ENCODE measurements around the gene NUTM2G.
"Not testable (repeated sequence)": the region's sequence is repeated elsewhere in the genome, so short reads cannot be mapped to it uniquely, and the experiment has no call there.

Gene NUTM2G, protein sequence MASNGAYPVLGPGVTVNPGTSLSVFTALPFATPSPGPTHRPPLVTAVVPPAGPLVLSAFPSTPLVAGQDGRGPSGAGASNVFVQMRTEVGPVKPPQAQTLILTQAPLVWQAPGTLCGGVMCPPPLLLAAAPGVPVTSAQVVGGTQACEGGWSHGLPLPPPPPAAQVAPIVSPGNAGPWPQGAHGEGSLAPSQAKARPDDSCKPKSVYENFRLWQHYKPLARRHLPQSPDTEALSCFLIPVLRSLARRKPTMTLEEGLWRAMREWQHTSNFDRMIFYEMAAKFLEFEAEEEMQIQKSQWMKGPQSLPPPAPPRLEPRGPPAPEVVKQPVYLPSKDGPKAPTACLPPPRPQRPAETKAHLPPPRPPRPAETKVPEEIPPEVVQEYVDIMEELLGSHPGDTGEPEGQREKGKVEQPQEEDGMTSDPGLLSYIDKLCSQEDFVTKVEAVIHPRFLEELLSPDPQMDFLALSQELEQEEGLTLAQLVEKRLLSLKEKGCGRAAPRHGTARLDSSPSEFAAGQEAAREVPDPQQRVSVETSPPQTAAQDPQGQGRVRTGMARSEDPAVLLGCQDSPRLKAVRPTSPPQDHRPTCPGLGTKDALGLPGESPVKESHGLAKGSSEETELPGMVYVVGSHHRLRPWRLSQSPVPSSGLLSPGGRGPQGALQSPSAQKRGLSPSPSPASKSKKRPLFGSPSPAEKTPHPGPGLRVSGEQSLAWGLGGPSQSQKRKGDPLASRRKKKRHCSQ

DNA sequence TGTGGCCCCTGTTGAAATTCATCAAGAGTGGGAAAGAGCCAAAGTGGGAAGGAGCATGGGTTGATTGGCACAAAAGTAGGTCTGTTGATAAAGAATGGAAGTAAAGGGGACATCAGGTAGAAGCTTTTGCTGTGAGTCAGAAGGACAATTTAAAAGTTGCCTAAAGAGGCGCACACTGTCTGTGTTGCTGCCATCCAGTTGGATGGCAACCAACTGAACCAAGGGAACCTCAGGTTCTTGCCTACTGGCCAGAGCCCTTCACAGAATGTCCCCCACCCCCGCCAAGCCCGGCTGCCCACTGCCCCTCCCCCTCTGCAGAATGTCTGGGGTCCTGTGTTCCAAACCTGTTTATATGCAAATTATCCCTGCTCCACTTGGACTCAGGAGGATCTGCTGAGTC, at the start of gene NUTM2G:
Gene NUTM2G (plus strand): TSS at position 301 of the 400 bp plus-strand sequence. CDS start 182 bp downstream, outside the sequence.
- DNase-seq, result not testable (repeated sequence)

DNA sequence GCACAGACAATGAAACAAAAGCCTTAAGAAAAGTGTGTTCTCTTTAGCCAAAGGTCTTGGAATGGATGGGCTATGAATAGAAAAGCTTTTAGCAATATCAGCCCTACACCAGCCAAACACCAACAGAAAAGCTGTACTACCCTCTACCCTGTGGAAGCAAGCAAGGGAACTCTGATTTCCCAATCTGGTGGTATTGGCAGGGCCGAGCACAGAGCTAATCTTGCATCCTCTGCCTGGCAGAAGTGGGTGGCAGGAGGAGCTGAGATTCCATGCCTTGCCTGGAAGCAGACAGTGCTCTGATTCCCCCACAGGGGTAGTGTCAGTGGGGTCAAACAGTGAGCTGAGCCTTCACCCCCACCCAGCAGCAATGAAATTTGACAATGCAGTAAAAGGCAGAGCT, 44.7 kb upstream of the NUTM2G start:
- no peak for DNase-seq

GRCh38 chr9:96884443-96884842, 44.2 kb upstream of the NUTM2G start:
- no peak for DNase-seq

GRCh38 chr9:96885424-96885823, 43.2 kb upstream of the NUTM2G start:
- no peak for DNase-seq

- DNase-seq, result no peak
These were observed 40.1 kb upstream of the NUTM2G start for GRCh38 chr9:96888591-96888990.

GRCh38 chr9:96892131-96892530, 36.5 kb upstream of the NUTM2G start:
- no peak for DNase-seq

- not testable (repeated sequence) for DNase-seq
These were observed 28.6 kb upstream of the NUTM2G start for GRCh38 chr9:96900010-96900409.

GRCh38 chr9:96904947-96905722, 23.5 kb upstream of the NUTM2G start:
- not testable (repeated sequence) for DNase-seq

DNA sequence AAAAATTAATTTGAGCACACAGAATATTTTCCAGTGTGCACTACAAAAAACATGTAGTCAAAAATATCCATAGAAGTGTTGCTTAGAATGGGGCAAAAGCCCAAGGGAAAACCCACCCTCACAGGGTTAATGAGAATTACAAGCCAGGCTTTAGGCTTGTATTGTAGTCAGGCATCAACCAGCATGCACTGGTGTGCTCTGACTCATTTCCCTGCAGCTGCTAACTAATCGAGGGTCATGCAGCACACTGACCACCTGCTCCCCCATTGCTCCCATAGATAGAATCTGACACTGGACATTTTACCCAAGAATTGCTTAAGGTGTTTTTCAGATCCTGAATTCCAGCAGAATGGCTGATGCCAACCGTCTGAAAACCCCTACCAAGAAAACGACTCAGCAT, 20.2 kb upstream of the NUTM2G start:
- DNase-seq, result not testable (repeated sequence)

DNA sequence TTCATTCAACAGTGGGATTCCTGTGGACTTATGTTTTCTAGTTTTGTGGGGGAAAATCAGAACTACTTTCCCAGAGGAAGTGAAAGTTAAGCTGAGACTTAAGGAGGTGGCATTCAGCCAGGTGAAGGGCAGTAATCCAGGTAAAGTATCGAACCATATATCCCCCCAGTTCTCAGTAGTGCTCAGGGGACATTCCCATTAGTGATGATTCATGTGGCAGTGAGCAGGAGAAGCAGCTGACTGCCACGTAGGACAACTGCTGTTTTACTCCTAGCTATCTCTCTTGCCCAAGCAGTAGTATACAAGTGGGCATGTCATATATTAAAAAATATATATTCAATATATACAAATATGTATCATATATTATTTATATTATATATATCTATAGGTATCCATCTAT, 13.1 kb upstream of the NUTM2G start:
- DNase-seq, result not testable (repeated sequence)

DNA sequence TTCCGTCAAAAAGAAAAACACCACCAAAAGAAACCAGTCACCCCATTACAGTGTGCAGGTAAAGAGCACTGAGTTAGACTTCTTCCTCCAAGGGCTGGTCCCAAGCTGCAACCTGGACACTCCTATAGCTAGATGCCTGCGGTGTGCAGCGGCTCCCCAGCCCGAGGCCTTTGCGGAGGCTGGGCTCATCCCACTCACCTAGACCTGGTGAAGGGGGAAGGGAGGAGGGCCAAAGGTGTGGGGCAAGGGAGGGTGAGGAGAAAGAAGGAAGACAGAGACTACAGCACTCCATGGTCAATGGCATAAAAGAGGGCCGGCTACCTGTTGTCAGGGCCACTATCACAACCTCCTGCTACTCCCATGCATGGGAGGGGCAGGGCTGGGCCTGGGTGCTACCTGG, 12.1 kb upstream of the NUTM2G start:
- DNase-seq, result not testable (repeated sequence)

DNA sequence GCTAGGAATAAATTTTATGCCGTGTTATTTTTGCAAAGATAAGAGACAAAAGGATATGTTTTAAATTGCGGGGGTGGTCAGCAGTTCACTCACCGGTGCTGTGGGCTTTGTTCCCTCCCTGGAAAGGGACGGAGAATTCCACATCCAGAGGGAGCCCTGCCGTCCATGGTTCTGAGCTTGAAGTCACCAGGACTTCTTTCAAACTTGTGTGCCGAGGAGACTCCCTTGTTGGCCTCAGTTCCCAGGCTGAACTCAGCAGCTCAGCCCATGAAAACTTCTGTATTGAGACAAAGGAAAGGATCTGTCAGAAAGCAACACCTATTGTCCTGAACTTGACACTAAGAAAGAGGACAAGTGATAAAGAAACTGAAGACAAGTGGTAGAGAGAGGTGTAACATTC, 10.1 kb upstream of the NUTM2G start:
- not testable (repeated sequence) for DNase-seq

DNA sequence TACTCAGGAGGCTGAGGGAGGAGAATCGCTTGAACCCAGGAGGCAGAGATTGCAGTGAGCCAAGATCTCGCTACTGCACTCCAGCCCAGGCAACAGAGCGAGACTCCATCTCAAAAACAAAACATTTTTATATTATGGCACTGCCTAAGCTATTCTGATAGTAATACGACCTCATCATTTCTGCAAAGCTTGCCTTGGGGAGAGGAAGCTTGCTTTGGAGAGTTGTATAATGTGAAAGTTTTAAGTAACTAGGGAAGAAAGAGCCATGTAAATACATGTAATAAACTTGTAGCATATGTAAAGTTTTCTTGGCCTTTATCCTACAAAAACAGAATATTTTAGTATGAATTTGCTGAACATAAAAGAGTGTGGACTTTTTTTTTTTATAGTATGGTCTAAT, 7.8 kb upstream of the NUTM2G start:
- DNase-seq, result not testable (repeated sequence)

GRCh38 chr9:96925587-96925986, 3.1 kb upstream of the NUTM2G start:
- not testable (repeated sequence) for DNase-seq

DNA sequence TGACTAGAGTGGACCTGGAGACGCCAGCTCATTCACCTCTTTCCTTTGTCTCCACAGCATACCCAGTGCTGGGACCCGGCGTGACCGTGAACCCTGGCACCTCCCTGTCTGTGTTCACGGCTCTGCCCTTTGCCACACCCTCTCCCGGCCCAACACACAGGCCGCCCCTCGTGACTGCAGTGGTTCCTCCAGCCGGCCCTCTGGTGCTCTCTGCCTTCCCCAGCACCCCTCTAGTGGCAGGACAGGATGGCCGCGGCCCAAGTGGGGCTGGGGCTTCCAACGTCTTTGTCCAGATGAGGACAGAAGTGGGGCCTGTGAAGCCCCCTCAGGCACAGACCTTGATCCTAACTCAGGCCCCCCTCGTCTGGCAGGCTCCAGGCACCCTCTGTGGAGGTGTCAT, 3.0 kb downstream of the NUTM2G start:
- DNase-seq, result not testable (repeated sequence)

DNA sequence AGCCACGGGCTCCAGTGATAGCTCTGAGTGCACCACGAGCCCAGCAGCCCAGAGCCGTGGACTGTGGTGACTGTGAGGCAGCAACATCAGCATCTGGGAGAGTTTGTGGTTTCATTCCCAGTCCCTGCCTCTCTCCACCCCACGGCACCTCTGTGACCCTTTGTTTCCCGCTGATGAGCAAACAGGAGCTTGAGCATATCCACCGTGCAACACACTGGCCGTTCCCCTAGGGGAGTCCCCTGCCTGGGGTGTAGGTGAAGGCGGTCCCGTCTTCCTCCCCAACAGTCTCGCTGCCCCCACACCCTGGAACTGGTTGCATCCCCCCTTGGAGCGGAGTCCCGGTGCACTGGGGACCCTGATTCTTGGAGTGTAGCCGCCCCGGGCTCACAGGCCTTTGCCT, 5.5 kb downstream of the NUTM2G start:
- DNase-seq, result not testable (repeated sequence)

- DNase-seq, result not testable (repeated sequence)
These were observed 6.1 kb downstream of the NUTM2G start for GRCh38 chr9:96934706-96935105.

DNA sequence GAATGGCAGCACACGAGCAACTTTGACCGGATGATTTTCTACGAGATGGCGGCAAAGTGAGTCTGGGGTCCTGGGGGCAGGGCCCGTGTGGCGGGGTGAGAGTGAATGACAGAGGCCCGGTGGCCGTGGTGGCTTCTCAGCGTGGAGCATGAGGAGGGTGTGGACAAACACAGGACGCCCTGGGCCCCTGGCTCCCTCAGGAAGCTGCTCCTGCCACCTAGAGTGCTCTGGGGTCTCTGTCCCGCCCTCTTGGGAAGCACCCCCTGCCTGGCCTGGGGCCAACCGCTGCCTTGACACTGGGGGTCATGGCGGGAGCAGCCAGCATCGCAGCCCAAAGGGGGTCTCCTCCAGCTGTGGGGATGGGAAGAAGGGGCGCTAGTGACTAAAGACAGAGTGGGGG, 6.8 kb downstream of the NUTM2G start:
- not testable (repeated sequence) for DNase-seq

DNA sequence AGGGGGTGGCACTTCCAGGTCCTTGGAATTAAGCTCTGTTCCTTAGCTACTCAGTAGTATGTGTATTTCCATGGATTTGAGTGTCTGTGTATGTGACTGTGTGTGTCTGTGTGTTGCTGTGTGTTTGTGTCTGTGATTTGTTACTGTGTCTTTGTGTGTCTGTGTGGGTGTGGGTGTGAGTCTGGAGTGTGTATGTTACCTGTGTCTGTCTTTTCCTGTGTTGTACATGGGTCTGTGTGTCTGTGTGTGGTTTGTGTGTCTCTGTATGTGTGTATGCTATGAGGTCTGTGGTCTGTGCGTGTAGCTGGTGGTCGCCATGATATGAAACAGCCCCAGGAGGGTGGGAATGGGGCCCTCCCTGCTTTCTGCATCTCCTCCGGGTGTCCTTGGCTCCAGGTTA, 8.8 kb downstream of the NUTM2G start:
- not testable (repeated sequence) for DNase-seq

DNA sequence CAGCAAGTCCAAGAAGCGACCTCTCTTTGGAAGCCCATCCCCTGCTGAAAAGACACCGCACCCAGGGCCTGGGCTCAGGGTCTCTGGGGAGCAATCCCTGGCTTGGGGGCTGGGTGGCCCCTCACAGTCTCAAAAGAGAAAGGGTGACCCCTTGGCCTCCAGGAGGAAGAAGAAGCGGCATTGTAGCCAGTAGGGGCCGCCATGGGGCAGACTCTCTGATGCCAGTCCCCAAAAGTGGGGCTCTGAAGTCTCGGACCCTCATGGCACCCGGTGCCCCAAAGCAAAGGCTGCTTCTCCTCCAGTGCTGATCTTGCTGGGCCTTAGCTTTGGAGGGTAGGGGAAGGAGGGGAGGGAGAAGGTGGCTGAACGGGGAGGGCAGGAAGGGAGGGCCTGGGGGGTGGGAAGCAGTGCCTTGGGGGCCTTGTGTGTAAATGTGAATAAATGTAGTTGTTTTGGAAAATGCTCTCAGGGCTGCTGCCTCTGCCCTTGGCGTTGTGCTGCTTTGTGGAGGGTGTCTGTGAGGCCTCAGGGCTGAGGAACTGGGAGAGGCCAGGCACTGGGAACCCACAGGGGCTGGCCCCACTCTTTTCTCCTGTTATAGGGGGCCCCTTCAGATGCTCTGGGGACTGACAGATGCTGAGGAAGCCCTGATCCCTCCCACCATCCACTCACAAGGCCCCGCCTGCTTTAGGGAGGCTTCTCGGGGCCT, 10.5 kb downstream of the NUTM2G start:
- not testable (repeated sequence) for DNase-seq

- DNase-seq, result not testable (repeated sequence)
These were observed 12.3 kb downstream of the NUTM2G start for GRCh38 chr9:96940982-96941381.

- not testable (repeated sequence) for DNase-seq
These were observed 13.0 kb downstream of the NUTM2G start for GRCh38 chr9:96941628-96942027.

DNA sequence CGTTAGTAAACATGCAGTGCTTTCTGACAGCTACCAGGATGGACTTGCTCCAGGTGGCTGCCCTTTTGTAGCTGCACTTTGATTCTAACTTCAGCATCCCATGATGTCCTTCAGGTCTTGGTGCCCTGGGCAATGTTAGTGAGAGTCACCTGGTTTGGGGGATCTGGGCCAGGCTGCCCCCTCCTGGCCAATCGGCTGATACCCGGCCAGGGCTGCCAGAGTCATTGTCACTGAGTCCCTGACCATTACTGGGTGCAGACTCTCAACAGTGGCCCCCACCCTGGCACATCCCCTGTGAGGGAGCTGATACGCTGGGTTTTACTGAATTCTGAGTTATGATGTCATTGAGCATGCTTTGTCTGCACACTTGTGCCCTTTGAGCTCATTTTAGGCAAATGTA, 13.5 kb downstream of the NUTM2G start:
- DNase-seq, result not testable (repeated sequence)

Data from NCI-H2171 treated with DMSO at 0.1 percent for 48 hours (cell line).